HL-60 (cell line): Measurements from ENCODE around the gene GPC5.

Source experiments
- CTCF ChIP-seq: IDR thresholded peaks from one replicate; pipeline ENCODE4 v1.5.1; 2011; ENCODE audit warnings: low read length, control low read depth, inconsistent platforms; ENCODE audit not compliant: insufficient read depth
- POLR2AphosphoS5 ChIP-seq: IDR thresholded peaks from 2 replicates; pipeline ENCODE4 v1.6.1; 2012; ENCODE audit warnings: low read depth
- REST ChIP-seq: IDR thresholded peaks from 2 replicates; pipeline ENCODE4 v1.6.1; 2012; ENCODE audit warnings: low read depth; ENCODE audit not compliant: insufficient replicate concordance

GRCh38 chr13:91768746-91769145 lies 370.3 kb downstream of the GPC5 start:
- TF ChIP-seq CTCF: no peak
- no peak for TF ChIP-seq POLR2AphosphoS5
- TF ChIP-seq REST: no peak
